HG02759 (cell line): ENCODE data around the gene KIAA1586.
"Not testable (repeated sequence)": the region's sequence is repeated elsewhere in the genome, so short reads cannot be mapped to it uniquely, and the experiment has no call there.

ENCODE experiments used
- ATAC-seq: cut with Tn5 transposase; IDR thresholded peaks from one replicate; pipeline ENCODE4 v1.9.1; 2021; ENCODE audit warnings: mild to moderate bottlenecking, moderate library complexity; ENCODE audit not compliant: unreplicated experiment

KIAA1586 gene

GRCh38 chr6:57044568-57044967 lies 1.9 kb upstream of the KIAA1586 start:
- ATAC-seq = no peak

GRCh38 chr6:57047257-57047585 lies 728 bp downstream of the KIAA1586 start:
- peak; percentile 23 for ATAC-seq

GRCh38 chr6:57047859-57048258 lies 1.4 kb downstream of the KIAA1586 start:
- not testable (repeated sequence) for ATAC-seq

GRCh38 chr6:57048577-57048976 lies 2.1 kb downstream of the KIAA1586 start:
- ATAC-seq = no peak

- no peak for ATAC-seq
These were observed 17.4 kb downstream of the KIAA1586 start for GRCh38 chr6:57063847-57064246.

- no peak for ATAC-seq
These were observed 18.3 kb downstream of the KIAA1586 start for GRCh38 chr6:57064809-57065208.

GRCh38 chr6:57068061-57068460 lies 21.6 kb downstream of the KIAA1586 start:
- no peak for ATAC-seq

GRCh38 chr6:57069228-57069627 lies 22.7 kb downstream of the KIAA1586 start:
- no peak for ATAC-seq

GRCh38 chr6:57069920-57070331 lies 23.4 kb downstream of the KIAA1586 start:
- no peak for ATAC-seq

- ATAC-seq = no peak
These were observed 25.6 kb downstream of the KIAA1586 start for GRCh38 chr6:57072108-57072507.

GRCh38 chr6:57074383-57074782 lies 27.9 kb downstream of the KIAA1586 start:
- no peak for ATAC-seq

GRCh38 chr6:57075092-57075491 lies 28.6 kb downstream of the KIAA1586 start:
- no peak for ATAC-seq

- ATAC-seq = no peak
These were observed 32.2 kb downstream of the KIAA1586 start for GRCh38 chr6:57078531-57079207.

- ATAC-seq = no peak
These were observed 39.0 kb downstream of the KIAA1586 start for GRCh38 chr6:57085471-57085870.

GRCh38 chr6:57086843-57087242 lies 40.4 kb downstream of the KIAA1586 start:
- ATAC-seq = no peak

- no peak for ATAC-seq
These were observed 41.4 kb downstream of the KIAA1586 start for GRCh38 chr6:57087916-57088315.

- ATAC-seq = no peak
These were observed 42.8 kb downstream of the KIAA1586 start for GRCh38 chr6:57089265-57089664.

GRCh38 chr6:57089687-57090457 lies 43.4 kb downstream of the KIAA1586 start, which contains the start of gene ZNF451:
Gene ZNF451 (plus strand): TSS chr6:57090188. CDS start chr6:57090254, 66 bp downstream.
- ATAC-seq = peak; percentile 93

GRCh38 chr6:57090458-57091067 lies 44.1 kb downstream of the KIAA1586 start:
- peak; percentile 15 for ATAC-seq

- ATAC-seq = not testable (repeated sequence)
These were observed 44.9 kb downstream of the KIAA1586 start for GRCh38 chr6:57091375-57091774.

- no peak for ATAC-seq
These were observed 48.2 kb downstream of the KIAA1586 start for GRCh38 chr6:57094689-57095088.

GRCh38 chr6:57097596-57097995 lies 51.1 kb downstream of the KIAA1586 start:
- ATAC-seq = no peak
